Stomach smooth muscle (tissue), 2 donors: ENCODE results near the gene GALNT1.

ENCODE experiments used
- H3K27ac ChIP-seq: one replicate; pipeline ENCODE4 v1.7.0; 2013; ENCODE audit warnings: mild to moderate bottlenecking, low read length, inconsistent platforms
- H3K27me3 ChIP-seq, 2 donors: one replicate each; pipeline ENCODE4 v1.7.0; 2013; ENCODE audit warnings: low read length in 2 of 2; ENCODE audit not compliant: insufficient read depth in 2 of 2, control insufficient read depth in 1 of 2
- H3K36me3 ChIP-seq, 2 donors: one replicate each; pipeline ENCODE4 v1.7.0; 2013; ENCODE audit warnings: low read length in 2 of 2; ENCODE audit not compliant: control insufficient read depth in 2 of 2, insufficient read depth in 2 of 2
- H3K4me1 ChIP-seq: one replicate; pipeline ENCODE4 v1.7.0; 2013; ENCODE audit warnings: low read length; ENCODE audit not compliant: control insufficient read depth, insufficient read depth
- H3K4me3 ChIP-seq, 2 donors: one replicate each; pipeline ENCODE4 v1.7.0; 2013; ENCODE audit warnings: low read length in 2 of 2
- H3K9ac ChIP-seq, 2 donors: one replicate each; pipeline ENCODE4 v1.7.0; 2013; ENCODE audit warnings: low read length in 2 of 2, mild to moderate bottlenecking in 1 of 2
- H3K9me3 ChIP-seq, 2 donors: one replicate each; pipeline ENCODE4 v1.7.0; 2013; ENCODE audit warnings: low read length in 2 of 2; ENCODE audit not compliant: control insufficient read depth in 2 of 2
- donor health status: healthy.
- donor health status: Pancreatic carcinoma.

The GALNT1 gene

GRCh38 chr18:35732636-35733035 is 151.1 kb downstream of the GALNT1 start:
- no peak overlapping the region for H3K27ac ChIP-seq
- no peaks in the 10 kb centered on the region for H3K4me1 ChIP-seq
- no peak overlapping the region for H3K9ac ChIP-seq
- no peak overlapping the region for H3K4me3 ChIP-seq
- no peaks in the 10 kb centered on the region for H3K36me3 ChIP-seq
- H3K9me3 ChIP-seq: no peaks in the 10 kb centered on the region
- no peaks in the 10 kb centered on the region for H3K27me3 ChIP-seq

- Histone ChIP-seq H3K9me3 (no peaks in the 10 kb centered on the region), H3K9ac (no peak overlapping the region), H3K4me1 (no peaks in the 10 kb centered on the region), H3K27ac (no peak overlapping the region), H3K4me3 (no peak overlapping the region), H3K27me3 (no peaks in the 10 kb centered on the region), H3K36me3 (no peaks in the 10 kb centered on the region)
These were observed 151.9 kb downstream of the GALNT1 start for GRCh38 chr18:35733408-35733807.

GRCh38 chr18:35736696-35737095 is 155.2 kb downstream of the GALNT1 start:
- Histone ChIP-seq H3K9ac (no peak overlapping the region), H3K36me3 (no peaks in the 10 kb centered on the region), H3K27me3 (no peaks in the 10 kb centered on the region), H3K4me1 (no peaks in the 10 kb centered on the region), H3K27ac (no peak overlapping the region), H3K9me3 (no peaks in the 10 kb centered on the region), H3K4me3 (no peak overlapping the region)

- H3K27ac ChIP-seq: no peak overlapping the region
- H3K9ac ChIP-seq: no peak overlapping the region
- H3K4me1 ChIP-seq: no peaks in the 10 kb centered on the region
- H3K4me3 ChIP-seq: no peak overlapping the region
- no peaks in the 10 kb centered on the region for H3K27me3 ChIP-seq
- H3K36me3 ChIP-seq: no peaks in the 10 kb centered on the region
- no peaks in the 10 kb centered on the region for H3K9me3 ChIP-seq
These were observed 158.2 kb downstream of the GALNT1 start for GRCh38 chr18:35739778-35740177.

- Histone ChIP-seq H3K36me3 (no peaks in the 10 kb centered on the region), H3K4me3 (no peak overlapping the region), H3K9me3 (no peaks in the 10 kb centered on the region), H3K27me3 (no peaks in the 10 kb centered on the region), H3K4me1 (no peaks in the 10 kb centered on the region), H3K9ac (no peak overlapping the region), H3K27ac (no peak overlapping the region)
These were observed 159.1 kb downstream of the GALNT1 start for GRCh38 chr18:35740656-35741055.

- Histone ChIP-seq H3K27me3 (no peaks in the 10 kb centered on the region), H3K4me1 (no peaks in the 10 kb centered on the region), H3K27ac (no peak overlapping the region), H3K4me3 (no peak overlapping the region), H3K36me3 (no peaks in the 10 kb centered on the region), H3K9me3 (no peaks in the 10 kb centered on the region), H3K9ac (no peak overlapping the region)
These were observed 162.4 kb downstream of the GALNT1 start for GRCh38 chr18:35743916-35744315.

GRCh38 chr18:35745814-35746213 is 164.3 kb downstream of the GALNT1 start:
- no peaks in the 10 kb centered on the region for H3K27me3 ChIP-seq
- H3K9ac ChIP-seq: no peak overlapping the region
- H3K4me1 ChIP-seq: no peaks in the 10 kb centered on the region
- H3K4me3 ChIP-seq: no peak overlapping the region
- no peaks in the 10 kb centered on the region for H3K36me3 ChIP-seq
- H3K27ac ChIP-seq: no peak overlapping the region
- H3K9me3 ChIP-seq: no peaks in the 10 kb centered on the region

- Histone ChIP-seq H3K27ac (no peak overlapping the region), H3K4me3 (no peak overlapping the region), H3K4me1 (no peaks in the 10 kb centered on the region), H3K9me3 (no peaks in the 10 kb centered on the region), H3K9ac (no peak overlapping the region), H3K27me3 (no peaks in the 10 kb centered on the region), H3K36me3 (no peaks in the 10 kb centered on the region)
These were observed 165.3 kb downstream of the GALNT1 start for GRCh38 chr18:35746826-35747339.

- no peak overlapping the region for H3K9ac ChIP-seq
- H3K4me3 ChIP-seq: no peak overlapping the region
- H3K4me1 ChIP-seq: no peaks in the 10 kb centered on the region
- peaks cover 0 to 2% of the 10 kb centered on the region in 2 donors for H3K27me3 ChIP-seq
- no peaks in the 10 kb centered on the region for H3K36me3 ChIP-seq
- H3K9me3 ChIP-seq: no peaks in the 10 kb centered on the region
- no peak overlapping the region for H3K27ac ChIP-seq
These were observed 166.4 kb downstream of the GALNT1 start for GRCh38 chr18:35747894-35748472.

- H3K9ac ChIP-seq: no peak overlapping the region
- H3K9me3 ChIP-seq: no peaks in the 10 kb centered on the region
- no peaks in the 10 kb centered on the region for H3K36me3 ChIP-seq
- no peak overlapping the region for H3K27ac ChIP-seq
- H3K4me3 ChIP-seq: no peak overlapping the region
- H3K27me3 ChIP-seq: peaks cover 0 to 2% of the 10 kb centered on the region in 2 donors
- no peaks in the 10 kb centered on the region for H3K4me1 ChIP-seq
These were observed 168.2 kb downstream of the GALNT1 start for GRCh38 chr18:35749701-35750100.

GRCh38 chr18:35750929-35751328 is 169.4 kb downstream of the GALNT1 start:
- Histone ChIP-seq H3K36me3 (no peaks in the 10 kb centered on the region), H3K9me3 (no peaks in the 10 kb centered on the region), H3K4me1 (no peaks in the 10 kb centered on the region), H3K27ac (no peak overlapping the region), H3K9ac (no peak overlapping the region), H3K4me3 (no peak overlapping the region), H3K27me3 (peaks cover 0 to 2% of the 10 kb centered on the region in 2 donors)
